ENCODE data around the gene RNF208.

GRCh38 chr9:137268538-137269201 lies 46.6 kb upstream of the RNF208 start:
- no peak for TF ChIP-seq CTCF (IDR thresholded peaks at IDR 0.05)
- TF ChIP-seq EP300 (IDR thresholded peaks at IDR 0.05) = no peak
- no peak for TF ChIP-seq POLR2A (IDR thresholded peaks at IDR 0.05)
- no peak for TF ChIP-seq POLR2AphosphoS5 (IDR thresholded peaks at IDR 0.05)
